HL-60 (cell line): ENCODE measurements around the gene ATP2B1.

Experiments used
- DNase-seq, 2 experiments: peaks; one replicate each; pipeline ENCODE4 v3.0.0-alpha.2; 2010 to 2020; ENCODE audit warnings: low read depth in 1 of 2, low spot score in 1 of 2
- H3K27ac ChIP-seq: fragments of 250-450 bp; sonication (Bioruptor Pico); replicated peaks from 2 replicates; pipeline ENCODE4 v1.5.1; 2020; ENCODE audit warnings: mild to moderate bottlenecking, moderate library complexity
- H3K27me3 ChIP-seq: fragments of 250-450 bp; sonication (Bioruptor Pico); 2 replicates; pipeline ENCODE4 v1.5.1; 2021; ENCODE audit warnings: mild to moderate bottlenecking, moderate library complexity; ENCODE audit not compliant: insufficient read depth, poor library complexity, severe bottlenecking
- H3K4me3 ChIP-seq: replicated peaks from 2 replicates; pipeline ENCODE4 v1.5.1; 2011; ENCODE audit warnings: mild to moderate bottlenecking, control low read depth, low read length; ENCODE audit not compliant: insufficient read depth
- CTCF ChIP-seq: IDR thresholded peaks from one replicate; pipeline ENCODE4 v1.5.1; 2011; ENCODE audit warnings: low read length, control low read depth, inconsistent platforms; ENCODE audit not compliant: insufficient read depth
- GABPA ChIP-seq: IDR thresholded peaks from 2 replicates; pipeline ENCODE4 v1.6.1; 2012; ENCODE audit warnings: low read depth
- POLR2AphosphoS5 ChIP-seq: IDR thresholded peaks from 2 replicates; pipeline ENCODE4 v1.6.1; 2012; ENCODE audit warnings: low read depth
- REST ChIP-seq: IDR thresholded peaks from 2 replicates; pipeline ENCODE4 v1.6.1; 2012; ENCODE audit warnings: low read depth; ENCODE audit not compliant: insufficient replicate concordance
- SPI1 ChIP-seq: IDR thresholded peaks from 2 replicates; pipeline ENCODE4 v1.6.1; 2012; ENCODE audit warnings: low read depth, mild to moderate bottlenecking, borderline replicate concordance

The ATP2B1 gene

GRCh38 chr12:89693639-89694202 lies 14.9 kb downstream of the ATP2B1 start:
- Histone ChIP-seq H3K27me3 (no peaks in the 10 kb centered on the region), H3K27ac (no peak overlapping the region), H3K4me3 (no peak overlapping the region)
- TF ChIP-seq SPI1 = no peak
- no peak for TF ChIP-seq CTCF
- TF ChIP-seq GABPA = no peak
- no peak for TF ChIP-seq POLR2AphosphoS5
- TF ChIP-seq REST = no peak
- no peak for DNase-seq

GRCh38 chr12:89692439-89692838 lies 16.2 kb downstream of the ATP2B1 start:
- Histone ChIP-seq H3K27ac (no peak overlapping the region), H3K27me3 (no peaks in the 10 kb centered on the region), H3K4me3 (no peak overlapping the region)
- TF ChIP-seq POLR2AphosphoS5 (no peak), CTCF (no peak), REST (no peak), GABPA (no peak), SPI1 (no peak)
- no peak for DNase-seq

GRCh38 chr12:89691659-89692058 lies 17.0 kb downstream of the ATP2B1 start:
- H3K27ac ChIP-seq = no peak overlapping the region
- DNase-seq = no peak
- TF ChIP-seq GABPA (no peak), REST (no peak)
- no peaks in the 10 kb centered on the region for H3K27me3 ChIP-seq
- no peak overlapping the region for H3K4me3 ChIP-seq
